ENCODE data around the gene ZER1.
"Not testable (repeated sequence)": the region's sequence is repeated elsewhere in the genome, so short reads cannot be mapped to it uniquely, and the experiment has no call there.

Gene ZER1

DNA sequence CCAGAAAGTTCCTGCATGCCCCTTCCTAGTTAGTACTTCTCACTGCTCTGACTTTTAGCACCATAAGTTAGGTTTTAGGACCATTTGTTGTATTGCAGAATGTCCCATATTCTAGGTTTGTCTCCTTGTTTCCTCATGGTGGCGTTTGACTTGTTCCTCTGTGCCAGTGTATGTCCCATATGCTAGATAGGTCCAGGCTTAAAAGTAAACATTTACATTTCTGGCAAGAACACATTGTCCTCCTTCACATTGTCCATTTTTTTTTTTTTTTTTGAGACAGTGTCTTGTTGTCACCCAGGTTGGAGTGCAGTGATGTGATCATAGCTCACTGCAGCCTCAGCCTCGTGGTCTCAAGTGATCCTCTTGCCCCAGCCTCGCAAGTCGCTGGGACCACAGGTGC is 30.8 kb upstream of the ZER1 start:
- TF ChIP-seq, protein P1, sequence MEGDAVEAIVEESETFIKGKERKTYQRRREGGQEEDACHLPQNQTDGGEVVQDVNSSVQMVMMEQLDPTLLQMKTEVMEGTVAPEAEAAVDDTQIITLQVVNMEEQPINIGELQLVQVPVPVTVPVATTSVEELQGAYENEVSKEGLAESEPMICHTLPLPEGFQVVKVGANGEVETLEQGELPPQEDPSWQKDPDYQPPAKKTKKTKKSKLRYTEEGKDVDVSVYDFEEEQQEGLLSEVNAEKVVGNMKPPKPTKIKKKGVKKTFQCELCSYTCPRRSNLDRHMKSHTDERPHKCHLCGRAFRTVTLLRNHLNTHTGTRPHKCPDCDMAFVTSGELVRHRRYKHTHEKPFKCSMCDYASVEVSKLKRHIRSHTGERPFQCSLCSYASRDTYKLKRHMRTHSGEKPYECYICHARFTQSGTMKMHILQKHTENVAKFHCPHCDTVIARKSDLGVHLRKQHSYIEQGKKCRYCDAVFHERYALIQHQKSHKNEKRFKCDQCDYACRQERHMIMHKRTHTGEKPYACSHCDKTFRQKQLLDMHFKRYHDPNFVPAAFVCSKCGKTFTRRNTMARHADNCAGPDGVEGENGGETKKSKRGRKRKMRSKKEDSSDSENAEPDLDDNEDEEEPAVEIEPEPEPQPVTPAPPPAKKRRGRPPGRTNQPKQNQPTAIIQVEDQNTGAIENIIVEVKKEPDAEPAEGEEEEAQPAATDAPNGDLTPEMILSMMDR (IDR thresholded peaks at IDR 0.05; ENCODE audit: borderline replicate concordance, control extremely low read depth, extremely low read depth, insufficient read depth, missing control alignments), result no peak
- in situ Hi-C loops (cut with MboI; ENCODE audit: low sequenced_read_pairs, unreplicated experiment), result no loop called here
- no peak for DNase-seq (ENCODE audit: low spot score)

DNA sequence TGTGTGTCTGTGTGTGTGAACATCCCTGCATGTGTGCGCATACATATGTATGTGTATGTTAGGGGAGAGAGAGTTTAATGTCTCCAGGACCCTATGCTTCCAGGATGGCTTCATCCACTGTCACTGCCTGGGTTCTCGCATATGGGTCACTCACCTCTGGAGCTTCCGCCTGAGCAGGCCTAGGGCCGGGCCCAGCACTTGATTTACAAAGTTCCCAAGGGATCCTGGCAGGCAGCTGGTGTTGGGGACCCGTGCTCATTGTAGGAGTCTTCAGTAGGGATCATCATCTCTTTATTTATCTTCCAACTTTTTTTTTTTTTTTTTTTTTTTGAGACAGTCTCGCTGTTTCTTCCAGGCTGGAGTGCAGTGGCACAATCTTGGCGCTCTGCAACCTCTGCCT is 28.3 kb upstream of the ZER1 start:
- DNase-seq (ENCODE audit: low spot score), result no peak
- TF ChIP-seq, protein P1 (IDR thresholded peaks at IDR 0.05; ENCODE audit: borderline replicate concordance, control extremely low read depth, extremely low read depth, insufficient read depth, missing control alignments), result no peak
- in situ Hi-C loops (cut with MboI; ENCODE audit: low sequenced_read_pairs, unreplicated experiment), result no loop called here

DNA sequence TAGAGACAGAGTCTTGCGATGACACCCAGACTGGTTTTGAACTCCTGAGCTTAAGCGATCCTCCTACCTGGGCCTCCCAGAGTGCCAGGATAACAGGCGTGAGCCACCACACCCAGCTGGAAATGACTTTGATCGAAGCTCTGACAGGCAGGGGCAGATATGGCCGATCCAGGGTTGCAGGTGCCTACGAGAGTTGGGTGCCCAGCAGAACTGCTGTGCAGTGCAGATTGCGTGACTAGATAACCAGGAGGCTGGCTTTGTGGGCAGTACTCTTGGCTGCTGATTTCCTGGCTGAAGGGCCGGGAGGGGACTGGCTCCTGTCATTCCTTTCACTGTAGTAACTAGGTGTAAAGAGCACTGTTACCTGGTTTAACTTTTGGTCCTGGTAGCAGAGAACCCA is 27.2 kb upstream of the ZER1 start:
- TF ChIP-seq, protein P1 (IDR thresholded peaks at IDR 0.05; ENCODE audit: borderline replicate concordance, control extremely low read depth, extremely low read depth, insufficient read depth, missing control alignments), result no peak
- in situ Hi-C loops (cut with MboI; ENCODE audit: low sequenced_read_pairs, unreplicated experiment), result no loop called here
- DNase-seq (ENCODE audit: low spot score), result no peak

DNA sequence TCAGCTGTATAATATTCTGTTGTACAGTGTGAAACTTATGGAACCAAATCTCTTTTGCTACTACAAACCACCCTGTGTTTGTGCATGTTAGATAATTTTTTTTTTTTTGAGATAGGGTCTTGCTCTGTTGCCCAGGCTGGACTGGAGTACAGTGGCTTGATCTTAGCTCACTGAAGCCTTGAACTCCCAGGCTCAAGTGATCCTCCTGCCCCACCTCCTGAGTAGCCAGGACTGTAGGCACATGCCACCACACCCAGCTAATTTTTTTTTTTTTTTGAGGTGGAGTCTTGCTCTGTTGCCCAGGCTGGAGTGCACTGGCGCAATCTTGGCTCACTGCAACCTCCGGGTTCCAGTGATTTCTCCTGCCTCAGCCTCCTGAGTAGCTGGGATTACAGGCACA is 23.2 kb upstream of the ZER1 start:
- DNase-seq (ENCODE audit: low spot score); in situ Hi-C loops (cut with MboI; ENCODE audit: low sequenced_read_pairs, unreplicated experiment): not testable (repeated sequence)

DNA sequence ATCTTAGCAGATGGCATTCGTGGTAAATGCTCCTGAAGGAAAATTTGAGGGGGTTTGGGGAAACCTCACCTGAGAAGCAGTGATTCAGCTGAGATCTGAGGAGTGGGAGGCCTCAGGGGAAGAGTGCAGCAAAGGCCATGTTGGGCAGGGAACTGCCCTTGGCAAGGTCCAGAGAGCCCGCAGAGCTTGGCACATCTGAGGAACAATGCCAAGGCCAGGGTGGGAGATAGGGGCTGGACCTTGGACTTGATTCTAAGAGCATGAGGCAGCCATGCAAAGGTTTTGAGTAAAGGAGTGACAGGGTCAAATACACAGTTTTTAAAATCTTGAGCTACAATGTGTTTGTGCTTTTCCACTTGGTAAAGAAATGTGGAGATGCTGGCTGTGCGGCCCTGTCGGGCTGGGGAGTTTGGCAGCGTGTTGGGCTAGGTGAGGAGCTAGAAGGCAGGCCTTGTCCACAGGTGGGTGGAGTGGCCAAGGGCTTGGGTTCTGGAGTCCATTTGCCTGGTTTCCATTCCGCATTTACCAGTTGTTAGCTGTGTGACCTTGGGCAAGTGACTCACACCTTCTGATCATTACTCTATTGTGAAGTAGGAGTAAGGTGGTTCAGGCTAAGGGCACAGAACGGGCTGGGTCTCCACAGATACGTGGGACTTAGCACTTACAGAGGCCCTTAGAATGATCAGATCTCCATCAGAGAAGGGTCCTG is 21.4 kb upstream of the ZER1 start:
- TF ChIP-seq, protein P1 (IDR thresholded peaks at IDR 0.05; ENCODE audit: borderline replicate concordance, control extremely low read depth, extremely low read depth, insufficient read depth, missing control alignments), result no peak
- in situ Hi-C loops (cut with MboI; ENCODE audit: low sequenced_read_pairs, unreplicated experiment), result no loop called here
- DNase-seq (ENCODE audit: low spot score), result no peak

DNA sequence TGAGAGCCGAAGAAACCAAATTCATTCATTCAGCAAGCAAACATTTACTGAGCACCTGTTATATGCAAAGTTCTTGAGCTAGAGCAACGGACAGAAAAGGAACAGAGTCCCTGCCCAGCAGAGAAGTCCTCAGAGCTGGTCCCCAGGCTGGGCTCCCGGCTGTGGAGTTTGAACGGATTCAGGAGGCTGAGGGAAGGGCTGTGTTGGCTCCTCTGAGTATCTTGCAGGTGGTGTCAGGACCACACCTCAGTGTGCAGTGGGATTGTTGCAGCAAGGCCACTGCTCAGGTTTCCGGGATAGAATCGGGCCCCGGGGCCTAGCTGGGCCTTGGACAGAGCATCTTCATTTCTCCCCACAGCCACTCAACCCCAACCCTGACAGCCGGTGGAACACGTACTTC is 20.4 kb upstream of the ZER1 start:
- DNase-seq (ENCODE audit: low spot score), result no peak
- TF ChIP-seq, protein P1 (IDR thresholded peaks at IDR 0.05; ENCODE audit: borderline replicate concordance, control extremely low read depth, extremely low read depth, insufficient read depth, missing control alignments), result no peak
- in situ Hi-C loops (cut with MboI; ENCODE audit: low sequenced_read_pairs, unreplicated experiment), result no loop called here

DNA sequence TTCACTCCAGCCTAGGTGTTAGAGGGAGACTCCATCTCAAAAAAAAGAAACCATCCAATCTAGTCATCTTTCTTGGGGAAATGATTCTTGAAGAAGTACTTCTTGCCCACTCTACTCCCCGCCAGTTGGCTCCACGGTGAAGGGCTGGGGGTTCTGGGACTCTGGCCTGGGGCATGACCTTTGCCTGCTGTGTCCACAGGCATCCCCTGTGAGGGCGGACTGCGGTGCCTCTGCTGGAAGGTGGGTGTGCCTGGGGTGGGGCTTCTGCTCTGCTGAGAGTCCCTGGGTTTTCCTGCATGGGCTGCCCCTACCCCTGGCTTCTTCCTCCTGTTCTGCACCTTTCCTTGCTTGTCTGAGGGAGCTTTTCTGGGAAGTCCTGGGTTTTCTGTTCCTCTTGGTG is 18.8 kb upstream of the ZER1 start:
- in situ Hi-C loops (cut with MboI; ENCODE audit: low sequenced_read_pairs, unreplicated experiment), result no loop called here
- TF ChIP-seq, protein P1 (IDR thresholded peaks at IDR 0.05; ENCODE audit: borderline replicate concordance, control extremely low read depth, extremely low read depth, insufficient read depth, missing control alignments), result no peak

More for the DNA sequence above, 18.8 kb upstream of the ZER1 start:
- DNase-seq (ENCODE audit: low spot score), result no peak
